Adipose tissue (tissue), 3 donors: ENCODE results near the gene KLHL3. TPM values are rescaled to one million over a fixed set of nuclear protein-coding genes. Genes with fewer than 3 reads are reported as not detected.

Experiments
- H3K27ac ChIP-seq: one replicate; pipeline ENCODE4 v1.5.1; 2013; ENCODE audit warnings: low read depth, low read length
- WGBS, 3 donors: extraction: QIAGEN DNeasy Blood & Tissue Kit; methylation state at CpG; one replicate each; pipeline ENCODE4 v1.1.7; 2013; 5-methylcytosine and 5-hydroxymethylcytosine counted together
- polyA plus RNA-seq, 3 donors: library from polyadenylated mRNA; stranded (reverse); fragments of 200-250 nt; gene quantifications; one replicate each; pipeline ENCODE4 v1.2.3, GENCODE V29; 2013
- donor health status: healthy with polysubstance abuse.
- donor health status: Bipolar disorder and iron deficiency.
- donor health status: healthy.

KLHL3 gene
- polyA plus RNA-seq, 3 donors, result 0.90 to 3.3 (median 1.7) TPM

GRCh38 chr5:137627293-137627692, 108.6 kb downstream of the KLHL3 start:
- no peak overlapping the region for H3K27ac ChIP-seq
- WGBS, 3 donors, result 35 to 55% (median 52%) methylated on average over 3 of the region's 3 CpGs

GRCh38 chr5:137624786-137625349, 111.0 kb downstream of the KLHL3 start:
- no peak overlapping the region for H3K27ac ChIP-seq
- 71 to 88% (median 84%) methylated on average over 5 of the region's 5 CpGs for WGBS, 3 donors

GRCh38 chr5:137622850-137623249, 113.0 kb downstream of the KLHL3 start:
- 52 to 70% (median 68%) methylated on average over 5 of the region's 5 CpGs for WGBS, 3 donors

GRCh38 chr5:137621861-137622823, 113.7 kb downstream of the KLHL3 start:
- H3K27ac ChIP-seq, result no peak overlapping the region

More at GRCh38 chr5:137622850-137623249, 113.0 kb downstream of the KLHL3 start:
- H3K27ac ChIP-seq, result no peak overlapping the region

GRCh38 chr5:137621306-137621705, 114.6 kb downstream of the KLHL3 start:
- H3K27ac ChIP-seq, result no peak overlapping the region
- WGBS, 3 donors, result 77 to 91% (median 89%) methylated on average over 3 of the region's 3 CpGs

More at GRCh38 chr5:137621861-137622823, 113.7 kb downstream of the KLHL3 start:
- 80 to 87% (median 81%) methylated on average over 10 of the region's 10 CpGs for WGBS, 3 donors

- H3K27ac ChIP-seq, result no peak overlapping the region
- 58 to 76% (median 66%) methylated on average over 12 of the region's 12 CpGs for WGBS, 3 donors
These were observed 116.6 kb downstream of the KLHL3 start for GRCh38 chr5:137619191-137619870.

- 88 to 94% (median 90%) methylated on average over 7 of the region's 7 CpGs for WGBS, 3 donors
- H3K27ac ChIP-seq, result no peak overlapping the region
These were observed 117.4 kb downstream of the KLHL3 start for GRCh38 chr5:137618476-137618875.

GRCh38 chr5:137617528-137618205, 118.2 kb downstream of the KLHL3 start:
- WGBS, 3 donors, result 91 to 94% (median 92%) methylated on average over 7 of the region's 7 CpGs
- no peak overlapping the region for H3K27ac ChIP-seq

- H3K27ac ChIP-seq, result no peak overlapping the region
- WGBS, 3 donors, result 75 to 92% (median 85%) methylated on average over 5 of the region's 5 CpGs
These were observed 119.8 kb downstream of the KLHL3 start for GRCh38 chr5:137616046-137616445.

- 65 to 84% (median 73%) methylated on average over 5 of the region's 5 CpGs for WGBS, 3 donors
- H3K27ac ChIP-seq, result no peak overlapping the region
These were observed 120.6 kb downstream of the KLHL3 start for GRCh38 chr5:137615171-137615775.

GRCh38 chr5:137613554-137614265, 122.2 kb downstream of the KLHL3 start:
- 74 to 81% (median 80%) methylated on average over 7 of the region's 7 CpGs for WGBS, 3 donors

GRCh38 chr5:137612576-137612975, 123.3 kb downstream of the KLHL3 start:
- H3K27ac ChIP-seq, result no peak overlapping the region

More at GRCh38 chr5:137613554-137614265, 122.2 kb downstream of the KLHL3 start:
- H3K27ac ChIP-seq, result no peak overlapping the region

GRCh38 chr5:137611794-137612435, 124.0 kb downstream of the KLHL3 start:
- H3K27ac ChIP-seq, result no peak overlapping the region
- 77 to 91% (median 89%) methylated on average over 9 of the region's 9 CpGs for WGBS, 3 donors

GRCh38 chr5:137611011-137611580, 124.8 kb downstream of the KLHL3 start:
- 64 to 89% (median 84%) methylated on average over 4 of the region's 4 CpGs for whole genome bisulfite sequencing, 3 donors
- no peak overlapping the region for H3K27ac ChIP-seq

- 79 to 89% (median 85%) methylated on average over 4 of the region's 4 CpGs for WGBS, 3 donors
- H3K27ac ChIP-seq, result no peak overlapping the region
These were observed 125.3 kb downstream of the KLHL3 start for GRCh38 chr5:137610598-137610997.

- 78 to 88% (median 80%) methylated on average over 2 of the region's 2 CpGs for WGBS, 3 donors
These were observed 126.8 kb downstream of the KLHL3 start for GRCh38 chr5:137609127-137609526.

GRCh38 chr5:137607771-137608170, 128.1 kb downstream of the KLHL3 start:
- 71 to 79% (median 77%) methylated on average over 5 of the region's 5 CpGs for WGBS, 3 donors
- H3K27ac ChIP-seq, result no peak overlapping the region

More at GRCh38 chr5:137609127-137609526, 126.8 kb downstream of the KLHL3 start:
- H3K27ac ChIP-seq, result no peak overlapping the region
